ENCODE data around the gene C1QTNF8. TPM values are rescaled to one million over a fixed set of nuclear protein-coding genes. Genes with fewer than 3 reads are reported as not detected.

The C1QTNF8 gene
- total RNA-seq, 6 donors from 2014 or later: 0.30 TPM; not detected in 5

GRCh38 chr16:1077877-1078578 lies 18.0 kb downstream of the C1QTNF8 start:
- Histone ChIP-seq H3K4me1 (peaks cover 0 to 5% (median 2%) of the 10 kb centered on the region in 4 donors), H3K27ac (no peak overlapping the region), H3K4me3 (no peak overlapping the region), H3K36me3 (no peaks in the 10 kb centered on the region), H3K9me3 (no peaks in the 10 kb centered on the region), H3K27me3 (peaks cover 0 to 37% (median 4%) of the 10 kb centered on the region in 4 donors)
- 62 to 64% methylated on average over 18 to 32 of the region's 36 CpGs for WGBS, 2 donors
- ATAC-seq (ENCODE audit: low FRiP score in 2 of 2) (no peak), DNase-seq (peak in 1 of 2 donors; percentile 75)
- TF ChIP-seq EP300 (IDR thresholded peaks at IDR 0.05) (no peak), CTCF (IDR thresholded peaks at IDR 0.05) (no peak), POLR2AphosphoS5 (IDR thresholded peaks at IDR 0.05) (no peak), POLR2A (IDR thresholded peaks at IDR 0.05) (no peak)

- no peak for ATAC-seq (ENCODE audit: low FRiP score in 2 of 2)
- H3K9me3 ChIP-seq: no peaks in the 10 kb centered on the region
- peaks cover 0 to 14% (median 2%) of the 10 kb centered on the region in 4 donors for H3K4me1 ChIP-seq
- peaks cover 0 to 41% (median 9%) of the 10 kb centered on the region in 4 donors for H3K27me3 ChIP-seq
- no peaks in the 10 kb centered on the region for H3K36me3 ChIP-seq
- H3K27ac ChIP-seq: no peak overlapping the region
- H3K4me3 ChIP-seq: no peak overlapping the region
- peak in 1 of 2 donors; percentile 54 for DNase-seq
- WGBS, 2 donors: 30 to 31% methylated on average over 14 to 16 of the region's 16 CpGs
- no peak for TF ChIP-seq POLR2A (IDR thresholded peaks at IDR 0.05)
- TF ChIP-seq CTCF (IDR thresholded peaks at IDR 0.05): no peak
- no peak for TF ChIP-seq POLR2AphosphoS5 (IDR thresholded peaks at IDR 0.05)
- TF ChIP-seq EP300 (IDR thresholded peaks at IDR 0.05): no peak
These were observed 19.1 kb downstream of the C1QTNF8 start for GRCh38 chr16:1076801-1077576.

- no peak for ATAC-seq (ENCODE audit: low FRiP score in 2 of 2)
- peak in 1 of 2 donors; percentile 49 for DNase-seq
- Histone ChIP-seq H3K4me1 (peaks cover 0 to 21% (median 2%) of the 10 kb centered on the region in 4 donors), H3K4me3 (no peak overlapping the region), H3K9me3 (no peaks in the 10 kb centered on the region), H3K36me3 (no peaks in the 10 kb centered on the region), H3K27me3 (peaks cover 0 to 43% (median 15%) of the 10 kb centered on the region in 4 donors), H3K27ac (no peak overlapping the region)
- TF ChIP-seq POLR2A (IDR thresholded peaks at IDR 0.05): no peak
- TF ChIP-seq POLR2AphosphoS5 (IDR thresholded peaks at IDR 0.05): no peak
- no peak for TF ChIP-seq CTCF (IDR thresholded peaks at IDR 0.05)
- TF ChIP-seq EP300 (IDR thresholded peaks at IDR 0.05): no peak
- 69 to 79% methylated on average over 11 to 13 of the region's 13 CpGs for WGBS, 2 donors
These were observed 20.5 kb downstream of the C1QTNF8 start for GRCh38 chr16:1075546-1075945.

- ATAC-seq (ENCODE audit: low FRiP score in 2 of 2) (no peak), DNase-seq (peak in 1 of 2 donors; percentile 66)
- TF ChIP-seq EP300 (IDR thresholded peaks at IDR 0.05) (no peak), POLR2AphosphoS5 (IDR thresholded peaks at IDR 0.05) (no peak), POLR2A (IDR thresholded peaks at IDR 0.05) (no peak), CTCF (IDR thresholded peaks at IDR 0.05) (no peak)
- H3K27ac ChIP-seq: no peak overlapping the region
- H3K27me3 ChIP-seq: peaks cover 0 to 46% (median 17%) of the 10 kb centered on the region in 4 donors
- H3K9me3 ChIP-seq: no peaks in the 10 kb centered on the region
- no peak overlapping the region for H3K4me3 ChIP-seq
- H3K36me3 ChIP-seq: no peaks in the 10 kb centered on the region
- 83% methylated on average over 2 of the region's 11 CpGs; no CpG with 5 or more reads in 1 of the 2 donors for WGBS, 2 donors
- peaks cover 0 to 21% (median 2%) of the 10 kb centered on the region in 4 donors for H3K4me1 ChIP-seq
These were observed 21.7 kb downstream of the C1QTNF8 start for GRCh38 chr16:1074379-1074649.

Measured in upper lobe of left lung (tissue), 6 donors.